ENCODE data around the gene PRKD2.

Gene PRKD2

DNA sequence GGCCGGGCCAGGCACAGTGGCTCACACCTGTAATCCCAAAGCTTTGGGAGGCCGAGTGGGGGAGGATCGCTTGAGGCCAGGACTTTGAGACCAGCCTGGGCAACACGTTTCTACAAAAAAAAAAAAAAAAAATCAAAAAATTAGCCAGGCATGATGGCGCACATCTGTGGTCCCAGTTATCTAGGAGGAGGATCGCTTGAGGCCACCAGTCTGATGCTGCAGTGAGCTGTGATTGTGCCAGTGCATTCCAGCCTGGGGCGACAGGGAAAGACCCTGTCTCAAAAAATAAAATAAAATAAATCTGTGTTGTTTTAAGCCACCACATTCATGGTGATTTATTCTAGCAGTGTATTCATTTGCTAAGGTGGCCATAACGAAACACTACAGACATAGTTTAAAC, 51.8 kb downstream of the PRKD2 start:
- H3K36me3 ChIP-seq: no peaks in the 10 kb centered on the region
- no peak for DNase-seq
- no peak overlapping the region for H3K4me3 ChIP-seq (ENCODE audit: low read depth, low read length)
- H3K27ac ChIP-seq: no peak overlapping the region
- no peaks in the 10 kb centered on the region for H3K27me3 ChIP-seq (ENCODE audit: insufficient read depth, low read depth, severe bottlenecking)
- no peaks in the 10 kb centered on the region for H3K9me3 ChIP-seq (ENCODE audit: severe bottlenecking)
- TF ChIP-seq, protein P1, sequence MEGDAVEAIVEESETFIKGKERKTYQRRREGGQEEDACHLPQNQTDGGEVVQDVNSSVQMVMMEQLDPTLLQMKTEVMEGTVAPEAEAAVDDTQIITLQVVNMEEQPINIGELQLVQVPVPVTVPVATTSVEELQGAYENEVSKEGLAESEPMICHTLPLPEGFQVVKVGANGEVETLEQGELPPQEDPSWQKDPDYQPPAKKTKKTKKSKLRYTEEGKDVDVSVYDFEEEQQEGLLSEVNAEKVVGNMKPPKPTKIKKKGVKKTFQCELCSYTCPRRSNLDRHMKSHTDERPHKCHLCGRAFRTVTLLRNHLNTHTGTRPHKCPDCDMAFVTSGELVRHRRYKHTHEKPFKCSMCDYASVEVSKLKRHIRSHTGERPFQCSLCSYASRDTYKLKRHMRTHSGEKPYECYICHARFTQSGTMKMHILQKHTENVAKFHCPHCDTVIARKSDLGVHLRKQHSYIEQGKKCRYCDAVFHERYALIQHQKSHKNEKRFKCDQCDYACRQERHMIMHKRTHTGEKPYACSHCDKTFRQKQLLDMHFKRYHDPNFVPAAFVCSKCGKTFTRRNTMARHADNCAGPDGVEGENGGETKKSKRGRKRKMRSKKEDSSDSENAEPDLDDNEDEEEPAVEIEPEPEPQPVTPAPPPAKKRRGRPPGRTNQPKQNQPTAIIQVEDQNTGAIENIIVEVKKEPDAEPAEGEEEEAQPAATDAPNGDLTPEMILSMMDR (IDR thresholded peaks at IDR 0.05; ENCODE audit: low read depth, low read length): no peak

- H3K4me3 ChIP-seq (ENCODE audit: low read depth, low read length): peak overlapping the region; percentile 48
- TF ChIP-seq, protein P1 (IDR thresholded peaks at IDR 0.05; ENCODE audit: low read depth, low read length): peak; percentile 81
- peak; percentile 86 for DNase-seq
- peak overlapping the region; percentile 62 for H3K27ac ChIP-seq
- H3K27me3 ChIP-seq (ENCODE audit: insufficient read depth, low read depth, severe bottlenecking): no peaks in the 10 kb centered on the region
- H3K36me3 ChIP-seq: no peaks in the 10 kb centered on the region
- no peaks in the 10 kb centered on the region for H3K9me3 ChIP-seq (ENCODE audit: severe bottlenecking)
Measured at GRCh38 chr19:46661735-46662592, 55.0 kb downstream of the PRKD2 start.

DNA sequence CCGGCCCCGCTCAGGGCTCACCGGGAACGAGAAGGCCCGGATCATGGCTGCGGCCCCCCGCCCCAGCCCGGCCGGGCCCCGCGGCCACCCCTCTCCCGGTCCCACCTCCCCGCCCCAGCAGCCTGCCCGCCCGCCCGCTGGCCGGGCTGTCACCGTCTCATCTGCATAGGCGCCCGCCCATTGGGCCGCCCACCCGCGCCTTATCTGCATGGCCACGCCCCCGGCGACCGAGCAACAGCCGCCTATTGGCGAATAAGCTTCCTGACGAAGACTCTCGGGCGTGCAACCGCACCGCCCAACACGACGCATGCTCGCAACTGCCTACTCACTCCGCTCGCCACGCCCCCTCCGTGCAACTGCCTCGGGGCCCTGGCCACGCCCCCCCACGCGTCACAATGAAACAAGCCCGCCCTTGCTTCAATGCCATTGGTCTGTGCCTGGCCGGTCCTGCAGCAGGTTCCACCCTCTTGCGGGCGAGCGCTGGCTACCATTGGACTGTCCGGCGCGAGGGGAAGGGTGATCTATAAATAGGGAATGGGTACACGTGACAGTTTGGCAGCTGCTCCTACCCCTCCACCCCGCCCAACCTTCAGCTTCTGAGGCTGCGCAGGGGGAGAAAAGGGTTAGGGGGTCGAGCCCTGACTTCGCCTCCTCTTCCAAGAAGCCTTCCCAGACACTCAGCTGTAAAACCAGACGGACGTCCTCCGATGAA, 55.7 kb downstream of the PRKD2 start, which contains the start of gene DACT3:
Gene DACT3, minus strand, starts transcription at position 163 of the 712 bp plus-strand sequence. Its CDS starts 118 bp downstream, at position 45.
- Histone ChIP-seq H3K36me3 (no peaks in the 10 kb centered on the region), H3K27ac (peak within 1 kb of the TSS; percentile 62), H3K9me3 (ENCODE audit: severe bottlenecking) (no peaks in the 10 kb centered on the region), H3K27me3 (ENCODE audit: insufficient read depth, low read depth, severe bottlenecking) (no peaks in the 10 kb centered on the region), H3K4me3 (ENCODE audit: low read depth, low read length) (peak within 1 kb of the TSS; percentile 73)
- TF ChIP-seq, protein P1 (IDR thresholded peaks at IDR 0.05; ENCODE audit: low read depth, low read length): no peak
- peak; percentile 100 for DNase-seq

- no peaks in the 10 kb centered on the region for H3K27me3 ChIP-seq (ENCODE audit: insufficient read depth, low read depth, severe bottlenecking)
- no peaks in the 10 kb centered on the region for H3K36me3 ChIP-seq
- TF ChIP-seq, protein P1 (IDR thresholded peaks at IDR 0.05; ENCODE audit: low read depth, low read length): no peak
- peak overlapping the region; percentile 73 for H3K4me3 ChIP-seq (ENCODE audit: low read depth, low read length)
- peak; percentile 43 for DNase-seq
- H3K27ac ChIP-seq: peak overlapping the region; percentile 51
- H3K9me3 ChIP-seq (ENCODE audit: severe bottlenecking): no peaks in the 10 kb centered on the region
Measured at GRCh38 chr19:46660551-46661019, 56.3 kb downstream of the PRKD2 start.

GRCh38 chr19:46660008-46660517, 56.9 kb downstream of the PRKD2 start:
- Histone ChIP-seq H3K36me3 (no peaks in the 10 kb centered on the region), H3K27me3 (ENCODE audit: insufficient read depth, low read depth, severe bottlenecking) (no peaks in the 10 kb centered on the region), H3K4me3 (ENCODE audit: low read depth, low read length) (peak overlapping the region; percentile 73), H3K9me3 (ENCODE audit: severe bottlenecking) (no peaks in the 10 kb centered on the region), H3K27ac (peak overlapping the region; percentile 51)
- TF ChIP-seq, protein P1 (IDR thresholded peaks at IDR 0.05; ENCODE audit: low read depth, low read length): 0 out of 2 replicates have a peak, but pooled peaks have one; percentile 0
- DNase-seq: peak; percentile 75

All from WERI-Rb-1 (cell line).